SK-N-SH (cell line): ENCODE measurements around the gene BRAT1. TPM values are rescaled to one million over a fixed set of nuclear protein-coding genes. Genes with fewer than 3 reads are reported as not detected.

ENCODE experiments used
- CTCF ChIA-PET: fragments of 300-600, 350-600 bp; formaldehyde crosslinking; extraction: SDS; loops from one replicate; lab custom pipeline; 2021; lab: Yijun Ruan, JAX
- POLR2A ChIA-PET: fragments of 350-600 bp; sonication (Branson Sonifier 250); formaldehyde crosslinking; extraction: SDS; loops from one replicate; lab custom pipeline; 2020; ENCODE audit warnings: antibody characterized with exemption, inconsistent platforms; lab: Yijun Ruan, JAX
- DNase-seq: peaks from one replicate; pipeline ENCODE4 v3.0.0; 2012
- H2AFZ ChIP-seq: fragments of 200-600 bp; sonication (generic); 2 replicates; pipeline ENCODE4 v1.8.1; 2016; ENCODE audit warnings: antibody characterized with exemption, mild to moderate bottlenecking, low read depth
- H3F3A ChIP-seq: fragments of 200-600 bp; sonication (generic); replicated peaks from 2 replicates; pipeline ENCODE3; 2016; ENCODE audit warnings: antibody characterized with exemption, mild to moderate bottlenecking; ENCODE audit not compliant: insufficient read depth
- H3K27ac ChIP-seq, 2 experiments: fragments of 200-500 bp in 1 of 2; fragments of 200-600 bp in 1 of 2; sonication (Bioruptor generic) in 1 of 2; sonication (generic), shearing (Covaris generic) in 1 of 2; 2 replicates each; pipeline versions ENCODE4 v1.5.1 to v1.6.1; 2014 to 2016; ENCODE audit warnings: low read depth in 2 of 2, inconsistent platforms in 1 of 2, low read length in 1 of 2, mild to moderate bottlenecking in 1 of 2, mixed read lengths in 1 of 2
- H3K27me3 ChIP-seq: fragments of 200-600 bp; sonication (generic), shearing (Covaris generic); 2 replicates; pipeline ENCODE4 v1.6.1; 2016; ENCODE audit warnings: mixed run types; ENCODE audit not compliant: insufficient read depth
- H3K36me3 ChIP-seq, 2 experiments: fragments of 200-500 bp in 1 of 2; fragments of 200-600 bp in 1 of 2; sonication (Bioruptor generic) in 1 of 2; sonication (generic) in 1 of 2; replicated peaks in 1 of 2; 2 replicates each; pipeline versions ENCODE3 to v1.5.1; 2014 to 2016; ENCODE audit warnings: low read length in 1 of 2, mild to moderate bottlenecking in 1 of 2; ENCODE audit not compliant: insufficient read depth in 2 of 2, control insufficient read depth in 1 of 2
- H3K4me1 ChIP-seq, 2 experiments: fragments of 200-500 bp in 1 of 2; fragments of 200-600 bp in 1 of 2; sonication (Bioruptor generic) in 1 of 2; sonication (generic), shearing (Covaris generic) in 1 of 2; 2 replicates each; pipeline versions ENCODE4 v1.5.1 to v1.6.1; 2014 to 2016; ENCODE audit warnings: low read depth in 1 of 2, low read length in 1 of 2, mixed run types in 1 of 2; ENCODE audit not compliant: insufficient read depth in 2 of 2, control insufficient read depth in 1 of 2
- H3K4me2 ChIP-seq: fragments of 200-600 bp; sonication (generic), shearing (Covaris generic); 2 replicates; pipeline ENCODE4 v1.6.1; 2017; ENCODE audit warnings: mixed run types
- H3K4me3 ChIP-seq, 2 experiments: fragments of 200-500 bp in 1 of 2; fragments of 200-600 bp in 1 of 2; sonication (Bioruptor generic) in 1 of 2; sonication (generic), shearing (Covaris generic) in 1 of 2; 2 replicates each; pipeline versions ENCODE4 v1.5.1 to v1.8.1; 2014 to 2016; ENCODE audit warnings: low read depth in 2 of 2, inconsistent platforms in 1 of 2, low read length in 1 of 2, mild to moderate bottlenecking in 1 of 2, mixed read lengths in 1 of 2, moderate library complexity in 1 of 2
- H3K79me2 ChIP-seq: fragments of 200-600 bp; sonication (generic); 2 replicates; pipeline ENCODE4 v1.8.1; 2017; ENCODE audit warnings: mild to moderate bottlenecking; ENCODE audit not compliant: insufficient read depth
- H3K9ac ChIP-seq: fragments of 200-600 bp; sonication (generic); 2 replicates; pipeline ENCODE4 v1.6.1; 2017; ENCODE audit warnings: mixed run types
- H3K9me2 ChIP-seq: fragments of 200-600 bp; sonication (generic); 2 replicates; pipeline ENCODE4 v1.6.1; 2017; ENCODE audit warnings: mixed run types
- H3K9me3 ChIP-seq: fragments of 200-600 bp; sonication (generic); 2 replicates; pipeline ENCODE4 v1.6.1; 2017; ENCODE audit warnings: mixed run types, mild to moderate bottlenecking, moderate library complexity
- H4K20me1 ChIP-seq: fragments of 200-600 bp; sonication (generic); 2 replicates; pipeline ENCODE4 v1.6.1; 2017; ENCODE audit warnings: mild to moderate bottlenecking, mixed run types; ENCODE audit not compliant: insufficient read depth
- FOSL2 ChIP-seq: IDR thresholded peaks from 2 replicates; pipeline ENCODE4 v1.4.0; 2012; ENCODE audit warnings: low read depth, mild to moderate bottlenecking, moderate library complexity, borderline replicate concordance
- GATA2 ChIP-seq: sonication (generic); formaldehyde crosslinking; IDR thresholded peaks from 2 replicates; pipeline ENCODE4 v1.5.0; 2020; ENCODE audit warnings: mild to moderate bottlenecking, missing genetic modification reagents
- NFIC ChIP-seq: IDR thresholded peaks from 2 replicates; pipeline ENCODE4 v1.4.0; 2012; ENCODE audit warnings: borderline replicate concordance
- NRF1 ChIP-seq: IDR thresholded peaks from 2 replicates; pipeline ENCODE4 v1.6.1; 2012; ENCODE audit warnings: low read depth, mild to moderate bottlenecking, low read length
- RAD21 ChIP-seq: IDR thresholded peaks from 2 replicates; pipeline ENCODE4 v1.6.1; 2012; ENCODE audit warnings: mild to moderate bottlenecking, low read length
- USF1 ChIP-seq: IDR thresholded peaks from 2 replicates; pipeline ENCODE4 v1.4.0; 2012; ENCODE audit warnings: low read depth, borderline replicate concordance
- WGBS: methylation state at CpG from one replicate; pipeline ENCODE4 v1.1.6; 2017; ENCODE audit warnings: low lambda C conversion rate; 5-methylcytosine and 5-hydroxymethylcytosine counted together
- polyA plus RNA-seq, 3 experiments: library from polyadenylated mRNA; depleted of rRNA; stranded (reverse); fragments of >200 nt; gene quantifications; 2 replicates each; pipeline ENCODE4 v1.2.3, GENCODE V29; 2012
- TF ChIP-seq, protein P1 (sequence below): IDR thresholded peaks from 2 replicates; pipeline ENCODE4 v1.4.0; 2012; ENCODE audit warnings: low read depth, borderline replicate concordance

Gene BRAT1
- polyA plus RNA-seq, 1 of the 3 experiments (the other 2 are of a cell fraction) = 36.2 TPM

- TF ChIP-seq, protein P1, sequence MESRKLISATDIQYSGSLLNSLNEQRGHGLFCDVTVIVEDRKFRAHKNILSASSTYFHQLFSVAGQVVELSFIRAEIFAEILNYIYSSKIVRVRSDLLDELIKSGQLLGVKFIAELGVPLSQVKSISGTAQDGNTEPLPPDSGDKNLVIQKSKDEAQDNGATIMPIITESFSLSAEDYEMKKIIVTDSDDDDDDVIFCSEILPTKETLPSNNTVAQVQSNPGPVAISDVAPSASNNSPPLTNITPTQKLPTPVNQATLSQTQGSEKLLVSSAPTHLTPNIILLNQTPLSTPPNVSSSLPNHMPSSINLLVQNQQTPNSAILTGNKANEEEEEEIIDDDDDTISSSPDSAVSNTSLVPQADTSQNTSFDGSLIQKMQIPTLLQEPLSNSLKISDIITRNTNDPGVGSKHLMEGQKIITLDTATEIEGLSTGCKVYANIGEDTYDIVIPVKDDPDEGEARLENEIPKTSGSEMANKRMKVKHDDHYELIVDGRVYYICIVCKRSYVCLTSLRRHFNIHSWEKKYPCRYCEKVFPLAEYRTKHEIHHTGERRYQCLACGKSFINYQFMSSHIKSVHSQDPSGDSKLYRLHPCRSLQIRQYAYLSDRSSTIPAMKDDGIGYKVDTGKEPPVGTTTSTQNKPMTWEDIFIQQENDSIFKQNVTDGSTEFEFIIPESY = no peak
- TF ChIP-seq NFIC (no peak), NRF1 (no peak), FOSL2 (no peak), GATA2 (no peak), USF1 (no peak)
Measured at GRCh38 chr7:2555121-2556052, at the start of gene BRAT1 (continued).

GRCh38 chr7:2604608-2605174, 49.4 kb upstream of the BRAT1 start:
- Histone ChIP-seq H3K4me3 (no peak overlapping the region), H4K20me1 (no peaks in the 10 kb centered on the region), H3K4me2 (no peak overlapping the region), H3K27ac (no peak overlapping the region), H3K9me3 (no peaks in the 10 kb centered on the region), H3F3A (no peaks in the 10 kb centered on the region), H3K36me3 (peaks cover 17 to 21% of the 10 kb centered on the region in 2 experiments), H2AFZ (no peak overlapping the region), H3K9me2 (no peaks in the 10 kb centered on the region), H3K27me3 (no peaks in the 10 kb centered on the region), H3K4me1 (no peaks in the 10 kb centered on the region; a peak in 1 of 4 replicates), H3K79me2 (no peaks in the 10 kb centered on the region), H3K9ac (no peak overlapping the region)
- TF ChIP-seq USF1 (no peak), RAD21 (0 out of 2 replicates have a peak, but pooled peaks have one; percentile 11)
- peak; percentile 70 for DNase-seq
- CTCF ChIA-PET = interaction anchor here (0.7 to 2.8 kb wide), 15 partner anchors 8 to 153 kb away, joined by 3 to 10 read pairs (median 4); no protein-coding TSS in a partner anchor
- POLR2A ChIA-PET = no interaction called here
- 95% methylated on average over 29 of the region's 29 CpGs for WGBS
